ENCODE results near the gene MYO1G. TPM values are rescaled to one million over a fixed set of nuclear protein-coding genes. Genes with fewer than 3 reads are reported as not detected.

MYO1G gene
- 0.11 and 0.12 TPM in 2 replicates for total RNA-seq

GRCh38 chr7:44978511-44979366 lies at the start of gene MYO1G:
Gene MYO1G (minus strand): TSS chr7:44979015. CDS start chr7:44978961, 54 bp downstream.

GRCh38 chr7:45000093-45001032 lies 21.5 kb upstream of the MYO1G start, which contains the start of gene CCM2:
Gene CCM2 (plus strand): TSS chr7:45000201. CDS start chr7:45000334, 133 bp downstream.

Other genes with a start within 250 kb of the MYO1G start
- gene ZMIZ2, start 230.2 kb downstream of the MYO1G start, total RNA-seq, result 7.2 and 9.5 TPM in 2 replicates
- gene PPIA, start 182.3 kb downstream of the MYO1G start, total RNA-seq, result 2,207 and 2,725 TPM in 2 replicates
- gene H2AZ2, start 130.9 kb downstream of the MYO1G start, total RNA-seq, result 157 and 326 TPM in 2 replicates
- 20.9 and 25.0 TPM in 2 replicates for gene PURB, start 93.5 kb downstream of the MYO1G start, total RNA-seq
- gene CCM2, start 21.2 kb upstream of the MYO1G start, total RNA-seq, result 56.0 and 88.0 TPM in 2 replicates
- gene NACAD, start 110.0 kb upstream of the MYO1G start, total RNA-seq, result 1.9 and 2.4 TPM in 2 replicates
- gene TBRG4, start 132.7 kb upstream of the MYO1G start, total RNA-seq, result 64.7 and 93.0 TPM in 2 replicates
- gene RAMP3, start 178.8 kb upstream of the MYO1G start, total RNA-seq, result not detected in 2 replicates

All from uterine smooth muscle cell (primary cell).